Articular chondrocyte of knee joint (primary cell): ENCODE results near the gene SYT1. TPM values are rescaled to one million over a fixed set of nuclear protein-coding genes. Genes with fewer than 3 reads are reported as not detected.

Source experiments
- small RNA-seq: library from RNA; depleted of rRNA; stranded (forward); fragments of <200 nt; gene quantifications from one replicate; pipeline ENCODE3, GENCODE V24; 2012
- total RNA-seq: library from RNA; depleted of rRNA; stranded (reverse); fragments of >200 nt; gene quantifications from 2 replicates; pipeline ENCODE4 v1.2.3, GENCODE V29; 2012

SYT1 gene
- total RNA-seq, result 1.5 TPM in 1 of 2 replicates, not detected in the other

DNA sequence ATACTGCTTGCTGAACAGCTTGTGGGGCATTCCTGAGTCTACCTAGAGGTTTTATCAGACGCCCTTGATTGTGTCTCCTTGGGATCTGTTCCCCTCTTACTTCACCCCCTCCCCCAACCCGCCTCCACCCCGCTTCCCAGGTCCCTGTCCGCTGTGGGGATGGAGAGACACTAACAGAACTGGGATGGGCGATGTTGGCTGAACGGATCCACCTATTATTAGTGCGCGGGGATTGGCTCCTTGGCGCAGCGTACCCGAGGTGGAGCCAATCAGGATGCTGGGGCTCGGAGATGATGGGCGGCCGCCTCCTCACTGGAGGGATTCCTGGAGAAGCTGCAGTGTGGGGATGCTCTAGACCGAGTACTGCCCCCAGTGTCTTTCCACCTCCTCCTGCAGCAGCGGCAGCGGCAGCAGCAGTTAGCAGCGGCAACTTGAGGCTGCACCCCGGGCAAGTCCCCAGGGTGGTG, at the start of gene SYT1:
SYT1 (plus strand) TSS at position 372 of the 467 bp plus-strand sequence.

Small RNA genes lying within 50 kb of the gene (small RNA-seq; reads per million reads assigned to genes)
- not detected for gene MIR1252
